Upper lobe of right lung (tissue), 1 donor: ENCODE results near the gene TPRN. TPM values are rescaled to one million over a fixed set of nuclear protein-coding genes. Genes with fewer than 3 reads are reported as not detected.

Experiments used
- ATAC-seq: fragments of 200-7000 bp; cut with Tn5 transposase; one replicate; pipeline ENCODE4 v1.9.1; 2020; ENCODE audit warnings: mild to moderate bottlenecking, moderate library complexity
- DNase-seq: peaks from one replicate; pipeline ENCODE4 v3.0.0-alpha.2; 2020
- H3K27ac ChIP-seq: fragments of 200-600 bp; one replicate; pipeline ENCODE4 v1.8.0; 2022
- H3K27me3 ChIP-seq: fragments of 200-600 bp; one replicate; pipeline ENCODE4 v1.8.0; 2022; ENCODE audit warnings: mild to moderate bottlenecking
- H3K36me3 ChIP-seq: fragments of 200-600 bp; one replicate; pipeline ENCODE4 v1.8.0; 2022
- H3K4me1 ChIP-seq: fragments of 200-600 bp; one replicate; pipeline ENCODE4 v1.8.0; 2022
- H3K4me3 ChIP-seq: fragments of 200-600 bp; one replicate; pipeline ENCODE4 v1.8.0; 2022; ENCODE audit warnings: mild to moderate bottlenecking
- H3K9me3 ChIP-seq: fragments of 200-600 bp; one replicate; pipeline ENCODE4 v1.8.0; 2022
- intact Hi-C: fragments of 100-400 bp; cut with DNase I; formaldehyde crosslinking; loops from one replicate; pipeline ENCODE4 v1.11.0; 2022
- total RNA-seq: library from RNA; stranded (reverse); fragmentation: NEBNext Ultra II Directional; extraction: Animal tissue kit (Norgen Biotek cat#: 25700); gene quantifications from one replicate; pipeline ENCODE4 v1.2.1, GENCODE V29; 2021
- TF ChIP-seq, protein P1 (sequence below): fragments of 200-600 bp; IDR thresholded peaks from one replicate; pipeline ENCODE4 v1.8.0; 2022; ENCODE audit warnings: antibody characterized with exemption
- donor health status: DM: no; HTN: yes; CAD: no; lungs with severe emphysema.

The TPRN gene
- total RNA-seq, 1 donor from 2014 or later = 22.3 TPM

DNA sequence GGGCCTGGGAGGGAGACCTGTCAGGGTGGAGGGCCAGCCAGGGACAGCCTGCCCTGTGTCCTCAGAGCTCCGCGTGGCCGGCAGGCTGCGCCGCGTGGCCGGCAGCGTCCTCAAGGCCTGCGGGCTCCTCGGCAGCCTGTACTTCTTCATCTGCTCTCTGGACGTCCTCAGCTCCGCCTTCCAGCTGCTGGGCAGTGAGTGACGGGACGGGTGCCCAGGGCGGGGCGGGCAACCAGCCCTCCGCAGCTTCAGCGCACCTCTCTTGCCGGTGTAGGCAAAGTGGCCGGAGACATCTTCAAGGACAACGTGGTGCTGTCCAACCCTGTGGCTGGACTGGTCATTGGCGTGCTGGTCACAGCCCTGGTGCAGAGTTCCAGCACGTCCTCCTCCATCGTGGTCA, 32.0 kb upstream of the TPRN start:
- no peaks in the 10 kb centered on the region for H3K9me3 ChIP-seq
- DNase-seq = no peak
- H3K4me1 ChIP-seq = peaks cover 9% of the 10 kb centered on the region
- ATAC-seq = no peak
- no peak overlapping the region for H3K4me3 ChIP-seq
- H3K27me3 ChIP-seq = peaks cover 59% of the 10 kb centered on the region
- TF ChIP-seq, protein P1, sequence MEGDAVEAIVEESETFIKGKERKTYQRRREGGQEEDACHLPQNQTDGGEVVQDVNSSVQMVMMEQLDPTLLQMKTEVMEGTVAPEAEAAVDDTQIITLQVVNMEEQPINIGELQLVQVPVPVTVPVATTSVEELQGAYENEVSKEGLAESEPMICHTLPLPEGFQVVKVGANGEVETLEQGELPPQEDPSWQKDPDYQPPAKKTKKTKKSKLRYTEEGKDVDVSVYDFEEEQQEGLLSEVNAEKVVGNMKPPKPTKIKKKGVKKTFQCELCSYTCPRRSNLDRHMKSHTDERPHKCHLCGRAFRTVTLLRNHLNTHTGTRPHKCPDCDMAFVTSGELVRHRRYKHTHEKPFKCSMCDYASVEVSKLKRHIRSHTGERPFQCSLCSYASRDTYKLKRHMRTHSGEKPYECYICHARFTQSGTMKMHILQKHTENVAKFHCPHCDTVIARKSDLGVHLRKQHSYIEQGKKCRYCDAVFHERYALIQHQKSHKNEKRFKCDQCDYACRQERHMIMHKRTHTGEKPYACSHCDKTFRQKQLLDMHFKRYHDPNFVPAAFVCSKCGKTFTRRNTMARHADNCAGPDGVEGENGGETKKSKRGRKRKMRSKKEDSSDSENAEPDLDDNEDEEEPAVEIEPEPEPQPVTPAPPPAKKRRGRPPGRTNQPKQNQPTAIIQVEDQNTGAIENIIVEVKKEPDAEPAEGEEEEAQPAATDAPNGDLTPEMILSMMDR = no peak
- H3K36me3 ChIP-seq = no peaks in the 10 kb centered on the region
- H3K27ac ChIP-seq = no peak overlapping the region
- intact Hi-C loops = no loop called here

DNA sequence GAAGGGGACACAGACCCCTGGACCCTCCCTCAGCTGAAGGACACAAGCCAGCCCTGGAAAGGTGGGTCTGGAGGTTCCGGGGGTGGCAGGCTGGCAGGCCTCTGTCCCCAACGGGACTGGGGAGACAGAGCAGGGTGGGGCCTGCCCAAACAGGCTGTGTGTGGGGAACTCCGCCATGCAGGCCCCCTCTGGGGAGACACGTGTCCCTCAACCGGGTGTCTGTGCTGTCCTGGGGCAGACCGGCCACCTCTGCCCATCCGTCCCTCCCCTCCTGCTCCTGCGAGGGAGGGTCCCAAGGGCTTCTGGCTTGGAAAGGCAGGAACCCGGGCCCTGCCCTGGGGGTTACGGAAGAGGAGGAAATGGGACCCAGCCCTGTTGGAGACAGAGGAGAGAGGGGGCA, 31.6 kb upstream of the TPRN start:
- Histone ChIP-seq H3K27ac (no peak overlapping the region), H3K36me3 (no peaks in the 10 kb centered on the region), H3K27me3 (peaks cover 59% of the 10 kb centered on the region), H3K4me1 (peaks cover 9% of the 10 kb centered on the region), H3K9me3 (no peaks in the 10 kb centered on the region), H3K4me3 (no peak overlapping the region)
- TF ChIP-seq, protein P1 = no peak
- intact Hi-C loops = no loop called here
- DNase-seq (no peak), ATAC-seq (no peak)

GRCh38 chr9:137231372-137232039, 31.0 kb upstream of the TPRN start:
- H3K4me3 ChIP-seq = no peak overlapping the region
- no peak overlapping the region for H3K27ac ChIP-seq

GRCh38 chr9:137230705-137231371, 30.3 kb upstream of the TPRN start, which contains the start of gene SLC34A3:
SLC34A3 (plus strand) TSS chr9:137230901; CDS start chr9:137231703, 802 bp downstream.
- no peak for DNase-seq
- Histone ChIP-seq H3K4me1 (no peaks in the 10 kb centered on the region), H3K9me3 (no peaks in the 10 kb centered on the region), H3K36me3 (no peaks in the 10 kb centered on the region), H3K27ac (no peak within 1 kb of the TSS), H3K27me3 (peaks cover 57% of the 10 kb centered on the region), H3K4me3 (no peak within 1 kb of the TSS)
- intact Hi-C loops = no loop called here
- TF ChIP-seq, protein P1 = no peak
- ATAC-seq = no peak

More at GRCh38 chr9:137231372-137232039, 31.0 kb upstream of the TPRN start:
- Histone ChIP-seq H3K9me3 (no peaks in the 10 kb centered on the region), H3K27me3 (peaks cover 59% of the 10 kb centered on the region), H3K36me3 (no peaks in the 10 kb centered on the region), H3K4me1 (peaks cover 5% of the 10 kb centered on the region)
- TF ChIP-seq, protein P1 = no peak
- no peak for ATAC-seq
- no peak for DNase-seq
- intact Hi-C loops = no loop called here

DNA sequence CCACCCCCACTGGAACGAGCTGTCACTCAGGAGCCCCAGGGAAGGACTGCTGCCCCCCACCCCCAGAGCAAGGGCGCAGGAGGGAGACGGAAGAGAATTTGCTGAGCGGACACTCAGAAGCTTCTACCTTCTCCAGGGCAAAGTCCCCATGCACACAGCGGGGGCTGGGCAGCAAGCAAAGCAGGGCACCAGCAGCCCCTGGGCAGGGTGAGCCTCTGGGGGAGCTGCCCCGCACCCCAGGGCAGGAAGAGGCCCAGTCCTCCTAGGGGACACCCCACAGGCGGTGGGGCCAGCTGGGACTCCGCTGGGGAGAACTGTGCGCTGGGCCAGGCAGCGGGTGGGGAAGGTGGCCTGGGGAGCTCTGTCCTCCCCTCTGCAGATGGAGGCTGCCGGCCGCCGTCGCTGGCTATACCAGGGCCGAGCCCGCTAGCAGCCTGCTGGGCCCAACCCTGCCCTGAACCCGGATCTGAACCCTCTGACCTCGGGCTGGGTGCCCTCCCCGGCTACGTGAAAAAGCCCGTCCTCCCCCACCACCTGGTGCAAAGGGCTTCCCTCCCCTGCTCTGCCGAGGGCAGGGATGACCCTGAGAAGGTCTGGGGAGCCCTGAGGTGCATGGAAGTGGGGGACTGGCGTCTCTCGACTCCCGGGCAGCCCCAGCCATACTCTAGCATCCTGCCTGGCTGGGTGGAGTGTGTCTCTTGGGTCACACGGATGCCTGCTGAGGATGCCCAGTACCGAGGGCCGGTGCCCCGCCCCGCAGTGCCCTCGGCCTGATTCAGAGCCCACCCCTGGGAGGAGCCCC, 29.6 kb upstream of the TPRN start:
- Histone ChIP-seq H3K4me1 (no peaks in the 10 kb centered on the region), H3K9me3 (no peaks in the 10 kb centered on the region), H3K27me3 (peaks cover 55% of the 10 kb centered on the region), H3K27ac (no peak overlapping the region), H3K4me3 (no peak overlapping the region), H3K36me3 (no peaks in the 10 kb centered on the region)
- intact Hi-C loops = loop anchor here (5.0 kb wide), 1 partner anchor 113 kb away; no protein-coding TSS in a partner anchor
- ATAC-seq (no peak), DNase-seq (no peak)
- TF ChIP-seq, protein P1 = no peak
